HepG2 (cell line): ENCODE data around the gene ARAP1. TPM values are rescaled to one million over a fixed set of nuclear protein-coding genes. Genes with fewer than 3 reads are reported as not detected.

Experiments used
- ATAC-seq: fragments of 200-7000 bp; cut with Tn5 transposase; 3 replicates; pipeline ENCODE4 v1.9.1; 2020; ENCODE audit warnings: mild to moderate bottlenecking, moderate library complexity
- BruUV-seq: library from RNA; stranded (reverse); fragments of 400-500 nt; replicated peaks from 2 replicates; lab custom pipeline; 2021; lab: Mats Ljungman, UMichigan
- CTCF ChIA-PET: fragments of 300-600 bp; formaldehyde crosslinking; extraction: SDS; loops from one replicate; lab custom pipeline; 2021; ENCODE audit warnings: low total read pairs, inconsistent platforms, low intra/inter-chr PET ratio; lab: Yijun Ruan, JAX
- POLR2A ChIA-PET: fragments of 350-600 bp; sonication (Branson Sonifier 250); formaldehyde crosslinking; loops from one replicate; lab custom pipeline; 2020; ENCODE audit warnings: antibody characterized with exemption, inconsistent platforms; lab: Yijun Ruan, JAX
- DNase-seq: peaks from one replicate; pipeline ENCODE4 v3.0.0-alpha.2; 2015; ENCODE audit warnings: low spot score
- FAIRE-seq: peaks from 3 replicates; lab custom pipeline; 2011; peaks lifted over from hg19 to GRCh38; lab: Jason Lieb, UNC
- H2AFZ ChIP-seq: one replicate; pipeline ENCODE4 v1.6.1; 2011; ENCODE audit warnings: low read length, inconsistent platforms
- H3K27ac ChIP-seq: fragments of 300-600 bp; 3 replicates; pipeline ENCODE4 v1.8.0; 2011; ENCODE audit warnings: mixed run types, mild to moderate bottlenecking, mixed read lengths, low read length, inconsistent platforms; ENCODE audit not compliant: insufficient read depth; ENCODE audit errors: extremely low read length
- H3K27me3 ChIP-seq, 2 experiments: fragments of 200-600 bp in 1 of 2; 2 replicates in 1 of 2; 3 replicates in 1 of 2; pipeline versions ENCODE4 v1.6.0 to v1.8.0; 2011; ENCODE audit warnings: low read length in 2 of 2, mild to moderate bottlenecking in 2 of 2, moderate library complexity in 2 of 2, inconsistent platforms in 1 of 2; ENCODE audit not compliant: insufficient read depth in 2 of 2, control insufficient read depth in 1 of 2
- H3K36me3 ChIP-seq, 2 experiments: fragments of 200-600 bp in 1 of 2; replicated peaks in 1 of 2; 2 replicates in 1 of 2; 3 replicates in 1 of 2; pipeline versions ENCODE4 v1.5.1 to v1.8.0; 2011; ENCODE audit warnings: low read length in 2 of 2, inconsistent platforms in 1 of 2; ENCODE audit not compliant: insufficient read depth in 2 of 2, control insufficient read depth in 1 of 2
- H3K4me1 ChIP-seq: 2 replicates; pipeline ENCODE4 v1.5.1; 2012; ENCODE audit warnings: low read length, inconsistent platforms; ENCODE audit not compliant: insufficient read depth
- H3K4me2 ChIP-seq: 2 replicates; pipeline ENCODE4 v1.6.0; 2011; ENCODE audit warnings: low read depth, low read length, inconsistent platforms
- H3K4me3 ChIP-seq, 3 experiments: fragments of 200-600 bp in 1 of 3; sonication (generic), shearing (Covaris generic) in 1 of 3; replicated peaks in 1 of 3; 2 replicates each; pipeline ENCODE4 v1.5.1; 2011 to 2016; ENCODE audit warnings: low read length in 3 of 3, inconsistent platforms in 2 of 3, low read depth in 2 of 3, mild to moderate bottlenecking in 2 of 3, control low read depth in 1 of 3, mixed read lengths in 1 of 3; ENCODE audit not compliant: insufficient read depth in 1 of 3
- H3K79me2 ChIP-seq: one replicate; pipeline ENCODE4 v1.6.1; 2011; ENCODE audit warnings: low read length, inconsistent platforms; ENCODE audit not compliant: insufficient read depth
- H3K9ac ChIP-seq: 2 replicates; pipeline ENCODE4 v1.6.0; 2011; ENCODE audit warnings: mild to moderate bottlenecking, low read depth, low read length, inconsistent platforms; ENCODE audit not compliant: insufficient read depth
- H3K9me3 ChIP-seq: 2 replicates; pipeline ENCODE4 v1.5.1; 2012; ENCODE audit warnings: mild to moderate bottlenecking, low read length
- H4K20me1 ChIP-seq: 2 replicates; pipeline ENCODE4 v1.6.0; 2011; ENCODE audit warnings: inconsistent platforms, mild to moderate bottlenecking, low read length, moderate library complexity; ENCODE audit not compliant: insufficient read depth
- CSRNP2 ChIP-seq: sonication (generic); formaldehyde crosslinking; conservative IDR thresholded peaks from 2 replicates; pipeline ENCODE4 v1.8.0; 2022; ENCODE audit warnings: low read depth, missing genetic modification reagents
- KDM3A ChIP-seq: IDR thresholded peaks from 2 replicates; pipeline ENCODE4 v1.6.1; 2018; ENCODE audit warnings: low read depth, missing compliant biosample characterization
- MTA1 ChIP-seq: sonication (generic); formaldehyde crosslinking; IDR thresholded peaks from 2 replicates; pipeline ENCODE4 v1.4.0; 2020; ENCODE audit warnings: missing genetic modification reagents, mild to moderate bottlenecking, borderline replicate concordance
- SUZ12 ChIP-seq: fragments of 150-350 bp; IDR thresholded peaks from 2 replicates; pipeline ENCODE4 v1.6.1; 2014; ENCODE audit warnings: low read depth, low read length
- U2AF2 ChIP-seq: fragments of 200-400 bp; formaldehyde crosslinking; IDR thresholded peaks from 2 replicates; pipeline ENCODE4 v1.6.1; 2017; ENCODE audit warnings: low read depth, mild to moderate bottlenecking, low read length
- ZBTB37 ChIP-seq: sonication (generic); formaldehyde crosslinking; IDR thresholded peaks from 2 replicates; pipeline ENCODE4 v1.4.0; 2020; ENCODE audit warnings: mild to moderate bottlenecking, missing genetic modification reagents
- ZFP1 ChIP-seq: IDR thresholded peaks from 2 replicates; pipeline ENCODE4 v1.6.1; 2016
- ZNF143 ChIP-seq: sonication (generic); formaldehyde crosslinking; IDR thresholded peaks from 2 replicates; pipeline ENCODE4 v1.4.0; 2020; ENCODE audit warnings: missing genetic modification reagents
- ZNF33A ChIP-seq: sonication (generic); formaldehyde crosslinking; IDR thresholded peaks from 2 replicates; pipeline ENCODE4 v1.5.1; 2020; ENCODE audit warnings: missing genetic modification reagents, mild to moderate bottlenecking, moderate library complexity, borderline replicate concordance
- ZNF652 ChIP-seq: IDR thresholded peaks from 2 replicates; pipeline ENCODE4 v1.6.1; 2016; ENCODE audit warnings: low read depth, borderline replicate concordance
- ZNF703 ChIP-seq: sonication (generic); formaldehyde crosslinking; IDR thresholded peaks from 2 replicates; pipeline ENCODE4 v1.5.1; 2020; ENCODE audit warnings: missing genetic modification reagents, mild to moderate bottlenecking, moderate library complexity, borderline replicate concordance
- WGBS: methylation state at CpG from one replicate; pipeline ENCODE4 v1.1.6; 2017; ENCODE audit warnings: low lambda C conversion rate; 5-methylcytosine and 5-hydroxymethylcytosine counted together
- in situ Hi-C: cut with HindIII; loops from 2 replicates; pipeline ENCODE4 v1.10.0; 2017; ENCODE audit warnings: low pct_unique_long_range_greater_than_20kb; ENCODE audit not compliant: extremely low pct_ligation_motif_present
- intact Hi-C: fragments of 100-400 bp; cut with micrococcal nuclease; formaldehyde crosslinking; loops from one replicate; pipeline ENCODE4 v1.10.0; 2022; ENCODE audit not compliant: unreplicated experiment
- polyA plus RNA-seq, 8 experiments: library from polyadenylated mRNA; depleted of rRNA in 3 of 8; stranded (reverse) in 7 of 8; unstranded in 1 of 8; fragments of >200 nt; fragmentation: Illumina TruSeq in 4 of 8; extraction: Trizol in 4 of 8; gene quantifications; 2 replicates each; pipeline versions ENCODE4 v1.2.1 to v1.2.3, GENCODE V29; 2011 to 2016; ENCODE audit warnings: low read depth in 4 of 8, missing spikeins in 1 of 8, mixed read lengths in 1 of 8; ENCODE audit not compliant: insufficient read depth in 1 of 8
- total RNA-seq, 5 experiments: library from RNA; depleted of rRNA; stranded (reverse); fragments of >200 nt; fragmentation: Illumina TruSeq; extraction: Trizol; gene quantifications; 2 replicates each; pipeline ENCODE4 v1.2.3, GENCODE V29; 2016; ENCODE audit warnings: low read depth in 1 of 5
- TF ChIP-seq, protein P1 (sequence below): sonication (generic); formaldehyde crosslinking; IDR thresholded peaks from 2 replicates; pipeline ENCODE4 v1.5.1; 2020; ENCODE audit warnings: mild to moderate bottlenecking, missing genetic modification reagents, moderate library complexity
- TF ChIP-seq, protein P2 (sequence below): IDR thresholded peaks from 2 replicates; pipeline ENCODE4 v1.6.1; 2016; ENCODE audit warnings: missing genetic modification reagents, missing compliant biosample characterization

The ARAP1 gene
- total and polyA plus RNA-seq, 2 of the 13 experiments (the other 11 are each of a cell fraction or from before 2014, with no cell fraction given): 43.2 to 55.5 TPM

GRCh38 chr11:72668629-72669347 is 83.4 kb downstream of the ARAP1 start:
- in situ Hi-C loops: no loop called here

More at GRCh38 chr11:72668629-72669347, 83.4 kb downstream of the ARAP1 start:
- Histone ChIP-seq H3K9ac (no peak overlapping the region), H3K4me3 (no peak overlapping the region), H4K20me1 (no peaks in the 10 kb centered on the region), H3K4me2 (no peak overlapping the region), H3K27me3 (peaks cover 4 to 26% of the 10 kb centered on the region in 2 experiments), H2AFZ (no peak overlapping the region), H3K79me2 (no peaks in the 10 kb centered on the region), H3K4me1 (no peaks in the 10 kb centered on the region), H3K27ac (no peak overlapping the region), H3K36me3 (no peaks in the 10 kb centered on the region), H3K9me3 (peaks cover 12% of the 10 kb centered on the region)
- FAIRE-seq (no peak), ATAC-seq (no peak), DNase-seq (no peak)
- ChIA-PET POLR2A (no interaction called here), CTCF (no interaction called here)
- WGBS: 20% methylated on average over 7 of the region's 7 CpGs
- intact Hi-C loops: no loop called here
- no TSS peak for BruUV-seq
- TF ChIP-seq ZNF143 (CRISPR knock-in tag) (peak; percentile 35; the same call in 1 of the 2 replicates), ZNF703 (CRISPR knock-in tag) (no peak), ZNF652 (CRISPR knock-in tag) (peak; percentile 58), ZBTB37 (CRISPR knock-in tag) (no peak), MTA1 (no peak), ZFP1 (CRISPR knock-in tag) (no peak), SUZ12 (no peak), KDM3A (CRISPR knock-in tag) (no peak), ZNF33A (no peak), CSRNP2 (CRISPR knock-in tag) (no peak), U2AF2 (no peak)
- TF ChIP-seq, protein P1, sequence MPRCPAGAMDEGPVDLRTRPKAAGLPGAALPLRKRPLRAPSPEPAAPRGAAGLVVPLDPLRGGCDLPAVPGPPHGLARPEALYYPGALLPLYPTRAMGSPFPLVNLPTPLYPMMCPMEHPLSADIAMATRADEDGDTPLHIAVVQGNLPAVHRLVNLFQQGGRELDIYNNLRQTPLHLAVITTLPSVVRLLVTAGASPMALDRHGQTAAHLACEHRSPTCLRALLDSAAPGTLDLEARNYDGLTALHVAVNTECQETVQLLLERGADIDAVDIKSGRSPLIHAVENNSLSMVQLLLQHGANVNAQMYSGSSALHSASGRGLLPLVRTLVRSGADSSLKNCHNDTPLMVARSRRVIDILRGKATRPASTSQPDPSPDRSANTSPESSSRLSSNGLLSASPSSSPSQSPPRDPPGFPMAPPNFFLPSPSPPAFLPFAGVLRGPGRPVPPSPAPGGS (CRISPR knock-in tag): no peak
- TF ChIP-seq, protein P2, sequence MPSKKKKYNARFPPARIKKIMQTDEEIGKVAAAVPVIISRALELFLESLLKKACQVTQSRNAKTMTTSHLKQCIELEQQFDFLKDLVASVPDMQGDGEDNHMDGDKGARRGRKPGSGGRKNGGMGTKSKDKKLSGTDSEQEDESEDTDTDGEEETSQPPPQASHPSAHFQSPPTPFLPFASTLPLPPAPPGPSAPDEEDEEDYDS: no peak
